Smooth muscle cell of the brain vasculature (primary cell): ENCODE measurements around the gene CCL5.

Experiments used
- DNase-seq: peaks from one replicate; pipeline ENCODE4 v3.0.0-alpha.2; 2012; ENCODE audit warnings: low read depth, low spot score

Gene CCL5

GRCh38 chr17:35879773-35880654, at the start of gene CCL5:
CCL5 (minus strand) TSS chr17:35880360.
- DNase-seq: no peak

GRCh38 chr17:35927714-35928113, 47.6 kb upstream of the CCL5 start:
- DNase-seq: no peak

- no peak for DNase-seq
Measured at GRCh38 chr17:35923609-35924114, 43.5 kb upstream of the CCL5 start.

- DNase-seq: no peak
Measured at GRCh38 chr17:35920229-35920628, 40.1 kb upstream of the CCL5 start.

- no peak for DNase-seq
Measured at GRCh38 chr17:35918665-35919064, 38.5 kb upstream of the CCL5 start.

GRCh38 chr17:35917519-35918213, 37.5 kb upstream of the CCL5 start:
- DNase-seq: no peak

GRCh38 chr17:35915153-35915964, 35.2 kb upstream of the CCL5 start:
- no peak for DNase-seq

GRCh38 chr17:35914354-35914753, 34.2 kb upstream of the CCL5 start:
- no peak for DNase-seq

GRCh38 chr17:35913609-35914008, 33.4 kb upstream of the CCL5 start:
- DNase-seq: no peak

GRCh38 chr17:35912942-35913341, 32.8 kb upstream of the CCL5 start:
- no peak for DNase-seq

- no peak for DNase-seq
Measured at GRCh38 chr17:35912339-35912912, 32.3 kb upstream of the CCL5 start.

- DNase-seq: no peak
Measured at GRCh38 chr17:35909408-35909807, 29.2 kb upstream of the CCL5 start.

GRCh38 chr17:35907691-35908090, 27.5 kb upstream of the CCL5 start:
- DNase-seq: no peak

GRCh38 chr17:35906926-35907637, 26.9 kb upstream of the CCL5 start:
- no peak for DNase-seq

GRCh38 chr17:35906191-35906925, 26.2 kb upstream of the CCL5 start:
- no peak for DNase-seq

- DNase-seq: no peak
Measured at GRCh38 chr17:35903451-35903850, 23.3 kb upstream of the CCL5 start.

GRCh38 chr17:35901631-35902175, 21.5 kb upstream of the CCL5 start:
- no peak for DNase-seq

GRCh38 chr17:35900708-35901480, 20.7 kb upstream of the CCL5 start:
- DNase-seq: no peak

GRCh38 chr17:35900280-35900679, 20.1 kb upstream of the CCL5 start:
- no peak for DNase-seq
